Tibial nerve (tissue), 3 donors: ENCODE results near the gene SORBS1.

ENCODE experiments used
- CTCF ChIP-seq, 5 experiments: fragments of 200-600 bp in 3 of 5; fragments of 450-650 bp in 2 of 5; sonication (generic) in 3 of 5; IDR thresholded peaks; one replicate each; pipeline ENCODE4 v1.5.1; 2016 to 2019; ENCODE audit warnings: antibody characterized with exemption in 5 of 5, mild to moderate bottlenecking in 3 of 5, moderate library complexity in 2 of 5
- POLR2A ChIP-seq, 2 donors: fragments of 450-650 bp; IDR thresholded peaks; one replicate each; pipeline ENCODE4 v1.6.1; 2017; ENCODE audit warnings: antibody characterized with exemption in 2 of 2, mild to moderate bottlenecking in 2 of 2, moderate library complexity in 2 of 2

- TF ChIP-seq CTCF (IDR thresholded peaks at IDR 0.05) = no peak
- TF ChIP-seq POLR2A (IDR thresholded peaks at IDR 0.05) = no peak
These were observed 49.9 kb downstream of the SORBS1 start for GRCh38 chr10:95511314-95511713.
